ENCODE measurements around the gene STK40. TPM values are rescaled to one million over a fixed set of nuclear protein-coding genes. Genes with fewer than 3 reads are reported as not detected.
A peak's percentile ranks its signal among the peaks of the same experiment; 100 is the strongest.

The STK40 gene
- total RNA-seq, 4 donors from 2014 or later, result 25.7 to 39.3 (median 30.0) TPM

DNA sequence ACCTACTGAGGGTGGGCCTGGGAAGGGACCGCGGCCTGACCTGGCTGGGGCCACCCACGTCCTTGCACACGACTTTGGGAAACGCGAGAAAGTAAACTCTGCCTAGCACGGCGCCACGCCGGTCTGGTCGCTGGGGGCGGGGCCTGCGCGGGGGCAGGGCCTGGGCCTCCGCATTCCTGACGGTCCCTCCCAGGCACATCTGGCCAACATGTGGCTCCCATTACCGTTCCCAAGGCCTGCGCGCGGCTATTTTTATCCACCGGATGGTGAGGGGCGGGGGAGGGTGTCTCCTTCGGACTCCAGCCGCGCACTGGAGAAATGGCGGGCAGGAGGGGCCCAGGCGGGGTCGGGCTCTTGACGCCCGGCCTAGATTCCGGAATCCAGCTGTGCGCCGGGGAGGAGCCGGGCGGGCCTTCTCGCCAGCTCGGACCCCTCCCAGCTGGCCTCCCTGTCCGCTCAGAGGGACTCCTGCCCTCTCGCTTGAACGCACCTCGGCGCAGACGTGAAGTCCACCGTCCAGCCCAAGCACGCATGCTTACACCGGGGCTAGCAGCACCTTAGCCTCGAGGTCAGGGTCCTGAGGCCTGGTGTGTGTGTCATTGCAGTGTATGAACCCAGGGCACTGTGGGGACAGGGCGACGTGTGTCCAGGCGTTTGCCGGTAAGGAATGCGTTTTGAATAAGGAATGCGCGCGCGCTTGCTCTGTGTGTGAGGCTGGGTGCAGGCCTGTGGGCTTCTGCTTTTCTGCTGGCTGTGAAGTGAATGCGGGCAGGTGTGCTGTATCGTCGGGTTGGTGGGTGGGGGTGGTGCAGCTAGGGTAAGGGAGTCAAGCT is 64.4 kb downstream of the STK40 start:
- peak overlapping the region; percentile 23 to 66 (median 46) for H3K4me3 ChIP-seq
- peak in 1 of 2 donors; percentile 16 for TF ChIP-seq POLR2A (IDR thresholded peaks at IDR 0.05)
- peak in 1 of 2 donors; percentile 62 for TF ChIP-seq EP300 (IDR thresholded peaks at IDR 0.05)
- TF ChIP-seq, protein P1, sequence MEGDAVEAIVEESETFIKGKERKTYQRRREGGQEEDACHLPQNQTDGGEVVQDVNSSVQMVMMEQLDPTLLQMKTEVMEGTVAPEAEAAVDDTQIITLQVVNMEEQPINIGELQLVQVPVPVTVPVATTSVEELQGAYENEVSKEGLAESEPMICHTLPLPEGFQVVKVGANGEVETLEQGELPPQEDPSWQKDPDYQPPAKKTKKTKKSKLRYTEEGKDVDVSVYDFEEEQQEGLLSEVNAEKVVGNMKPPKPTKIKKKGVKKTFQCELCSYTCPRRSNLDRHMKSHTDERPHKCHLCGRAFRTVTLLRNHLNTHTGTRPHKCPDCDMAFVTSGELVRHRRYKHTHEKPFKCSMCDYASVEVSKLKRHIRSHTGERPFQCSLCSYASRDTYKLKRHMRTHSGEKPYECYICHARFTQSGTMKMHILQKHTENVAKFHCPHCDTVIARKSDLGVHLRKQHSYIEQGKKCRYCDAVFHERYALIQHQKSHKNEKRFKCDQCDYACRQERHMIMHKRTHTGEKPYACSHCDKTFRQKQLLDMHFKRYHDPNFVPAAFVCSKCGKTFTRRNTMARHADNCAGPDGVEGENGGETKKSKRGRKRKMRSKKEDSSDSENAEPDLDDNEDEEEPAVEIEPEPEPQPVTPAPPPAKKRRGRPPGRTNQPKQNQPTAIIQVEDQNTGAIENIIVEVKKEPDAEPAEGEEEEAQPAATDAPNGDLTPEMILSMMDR (IDR thresholded peaks at IDR 0.05), result no peak
- WGBS, 2 donors, result 42 to 43% methylated on average over 46 to 59 of the region's 59 CpGs
- no peaks in the 10 kb centered on the region for H3K27me3 ChIP-seq
- peak overlapping the region; percentile 84 to 95 (median 86) for H3K27ac ChIP-seq
- DNase-seq (ENCODE audit: low spot score in 2 of 2), result peak; percentile 73 to 78
- H3K36me3 ChIP-seq, result peaks cover 0 to 6% (median 0%) of the 10 kb centered on the region in 3 donors
- peaks cover 5 to 37% (median 22%) of the 10 kb centered on the region in 4 donors for H3K4me1 ChIP-seq
- no peaks in the 10 kb centered on the region for H3K9me3 ChIP-seq

DNA sequence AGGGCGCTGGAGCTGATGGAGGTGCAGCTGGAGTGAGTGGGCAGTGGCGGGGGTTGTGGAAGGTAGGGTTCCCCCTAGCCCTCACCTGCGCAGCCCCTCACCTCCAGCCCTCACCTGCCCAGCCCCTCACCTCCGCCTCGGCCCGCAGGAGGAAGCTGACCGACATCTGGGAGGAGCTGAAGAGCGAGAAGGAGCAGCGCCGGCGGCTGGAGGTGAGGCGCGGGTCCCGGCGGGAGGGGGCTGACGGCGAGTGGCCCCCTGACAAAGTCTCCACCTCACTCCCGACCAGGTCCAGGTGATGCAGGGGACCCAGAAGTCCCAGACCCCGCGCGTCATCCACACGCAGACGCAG is 65.0 kb downstream of the STK40 start:
- TF ChIP-seq, protein P1 (IDR thresholded peaks at IDR 0.05), result no peak
- TF ChIP-seq POLR2A (IDR thresholded peaks at IDR 0.05), result no peak
- no peak for TF ChIP-seq EP300 (IDR thresholded peaks at IDR 0.05)
- 42 to 49% methylated on average over 6 to 23 of the region's 23 CpGs for WGBS, 2 donors
- H3K27me3 ChIP-seq, result no peaks in the 10 kb centered on the region
- H3K4me1 ChIP-seq, result peaks cover 5 to 37% (median 22%) of the 10 kb centered on the region in 4 donors
- H3K27ac ChIP-seq, result peak overlapping the region; percentile 26 to 95 (median 86)
- peaks cover 0 to 6% (median 0%) of the 10 kb centered on the region in 3 donors for H3K36me3 ChIP-seq
- H3K4me3 ChIP-seq, result peak overlapping the region; percentile 23 to 66 (median 46)
- no peak for DNase-seq (ENCODE audit: low spot score in 2 of 2)
- no peaks in the 10 kb centered on the region for H3K9me3 ChIP-seq

DNA sequence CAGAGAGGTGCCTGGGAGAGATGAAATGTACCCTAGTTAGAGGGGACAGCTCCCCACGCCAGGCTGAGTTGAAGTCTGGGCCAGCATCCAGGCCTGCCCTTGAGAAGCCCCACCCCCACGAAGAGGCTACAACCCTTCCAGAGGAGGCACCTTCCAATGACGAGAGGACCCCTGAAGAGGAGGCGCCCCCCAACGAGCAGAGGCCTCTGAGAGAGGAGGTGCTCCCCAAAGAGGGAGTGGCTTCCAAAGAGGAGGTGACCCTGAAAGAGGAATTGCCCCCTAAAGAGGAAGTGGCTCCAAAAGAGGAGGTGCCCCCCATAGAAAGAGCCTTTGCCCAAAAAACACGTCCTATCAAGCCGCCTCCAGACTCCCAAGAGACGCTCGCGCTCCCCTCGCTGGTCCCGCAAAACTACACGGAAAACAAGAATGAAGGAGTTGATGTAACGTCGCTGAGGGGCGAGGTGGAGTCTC is 65.4 kb downstream of the STK40 start:
- Histone ChIP-seq H3K4me1 (peaks cover 5 to 37% (median 22%) of the 10 kb centered on the region in 4 donors), H3K36me3 (peaks cover 0 to 6% (median 0%) of the 10 kb centered on the region in 3 donors), H3K4me3 (peak overlapping the region; percentile 23 to 66 (median 46)), H3K27ac (peak overlapping the region; percentile 26 to 95 (median 86)), H3K9me3 (no peaks in the 10 kb centered on the region), H3K27me3 (no peaks in the 10 kb centered on the region)
- no peak for DNase-seq (ENCODE audit: low spot score in 2 of 2)
- TF ChIP-seq POLR2A (IDR thresholded peaks at IDR 0.05) (no peak), EP300 (IDR thresholded peaks at IDR 0.05) (no peak)
- TF ChIP-seq, protein P1 (IDR thresholded peaks at IDR 0.05), result no peak
- 54 to 55% methylated on average over 16 of the region's 16 CpGs for WGBS, 2 donors

DNA sequence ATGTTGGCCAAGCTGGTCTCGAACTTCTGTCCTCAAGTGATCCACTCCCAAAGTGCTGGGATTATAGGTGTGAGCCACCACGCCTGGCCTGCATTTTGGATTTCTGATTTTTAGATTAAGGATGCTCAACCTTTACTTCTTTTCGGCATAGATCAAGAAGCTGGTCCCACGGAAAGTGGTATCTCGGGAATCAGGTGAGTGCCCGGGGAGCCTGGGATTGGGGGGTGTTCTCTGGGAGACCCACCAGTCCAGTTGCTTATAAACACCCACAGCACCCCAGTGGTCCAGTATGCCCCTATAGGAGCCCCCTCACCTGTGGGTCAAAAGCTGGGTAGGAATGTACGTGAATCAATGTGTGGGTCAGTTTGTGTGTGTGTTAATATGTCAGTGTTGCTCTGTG is 76.3 kb downstream of the STK40 start:
- H3K4me1 ChIP-seq, result peaks cover 0 to 21% (median 13%) of the 10 kb centered on the region in 4 donors
- TF ChIP-seq POLR2A (IDR thresholded peaks at IDR 0.05), result no peak
- TF ChIP-seq, protein P1 (IDR thresholded peaks at IDR 0.05), result no peak
- no peak for TF ChIP-seq EP300 (IDR thresholded peaks at IDR 0.05)
- DNase-seq (ENCODE audit: low spot score in 2 of 2), result no peak
- H3K4me3 ChIP-seq, result no peak overlapping the region
- no peaks in the 10 kb centered on the region for H3K27me3 ChIP-seq
- no peaks in the 10 kb centered on the region for H3K9me3 ChIP-seq
- H3K27ac ChIP-seq, result no peak overlapping the region
- 96 to 99% methylated on average over 7 of the region's 7 CpGs for WGBS, 2 donors
- H3K36me3 ChIP-seq, result peaks cover 0 to 15% (median 0%) of the 10 kb centered on the region in 3 donors
